Activated CD8-positive, alpha-beta memory T cell treated with anti-CD3 and anti-CD28 coated beads for 36 hours (primary cell): ENCODE measurements around the gene NR0B2. TPM values are rescaled to one million over a fixed set of nuclear protein-coding genes. Genes with fewer than 3 reads are reported as not detected.
"Not testable (repeated sequence)": the region's sequence is repeated elsewhere in the genome, so short reads cannot be mapped to it uniquely, and the experiment has no call there.

Source experiments
- CTCF ChIA-PET: fragments of 350-600 bp; sonication (Branson Sonifier 250); formaldehyde crosslinking; loops from one replicate; lab custom pipeline; 2021; ENCODE audit warnings: antibody characterized with exemption; lab: Charles Lee
- POLR2A ChIA-PET: fragments of 350-600 bp; sonication (Branson Sonifier 250); formaldehyde crosslinking; loops from one replicate; lab custom pipeline; 2021; ENCODE audit warnings: antibody characterized with exemption; lab: Charles Lee
- total RNA-seq, 2 experiments: library from RNA; stranded (reverse); gene quantifications; one replicate each; pipeline ENCODE4 v1.2.3, GENCODE V29; 2021

NR0B2 gene, protein sequence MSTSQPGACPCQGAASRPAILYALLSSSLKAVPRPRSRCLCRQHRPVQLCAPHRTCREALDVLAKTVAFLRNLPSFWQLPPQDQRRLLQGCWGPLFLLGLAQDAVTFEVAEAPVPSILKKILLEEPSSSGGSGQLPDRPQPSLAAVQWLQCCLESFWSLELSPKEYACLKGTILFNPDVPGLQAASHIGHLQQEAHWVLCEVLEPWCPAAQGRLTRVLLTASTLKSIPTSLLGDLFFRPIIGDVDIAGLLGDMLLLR
- total RNA-seq, result not detected

DNA sequence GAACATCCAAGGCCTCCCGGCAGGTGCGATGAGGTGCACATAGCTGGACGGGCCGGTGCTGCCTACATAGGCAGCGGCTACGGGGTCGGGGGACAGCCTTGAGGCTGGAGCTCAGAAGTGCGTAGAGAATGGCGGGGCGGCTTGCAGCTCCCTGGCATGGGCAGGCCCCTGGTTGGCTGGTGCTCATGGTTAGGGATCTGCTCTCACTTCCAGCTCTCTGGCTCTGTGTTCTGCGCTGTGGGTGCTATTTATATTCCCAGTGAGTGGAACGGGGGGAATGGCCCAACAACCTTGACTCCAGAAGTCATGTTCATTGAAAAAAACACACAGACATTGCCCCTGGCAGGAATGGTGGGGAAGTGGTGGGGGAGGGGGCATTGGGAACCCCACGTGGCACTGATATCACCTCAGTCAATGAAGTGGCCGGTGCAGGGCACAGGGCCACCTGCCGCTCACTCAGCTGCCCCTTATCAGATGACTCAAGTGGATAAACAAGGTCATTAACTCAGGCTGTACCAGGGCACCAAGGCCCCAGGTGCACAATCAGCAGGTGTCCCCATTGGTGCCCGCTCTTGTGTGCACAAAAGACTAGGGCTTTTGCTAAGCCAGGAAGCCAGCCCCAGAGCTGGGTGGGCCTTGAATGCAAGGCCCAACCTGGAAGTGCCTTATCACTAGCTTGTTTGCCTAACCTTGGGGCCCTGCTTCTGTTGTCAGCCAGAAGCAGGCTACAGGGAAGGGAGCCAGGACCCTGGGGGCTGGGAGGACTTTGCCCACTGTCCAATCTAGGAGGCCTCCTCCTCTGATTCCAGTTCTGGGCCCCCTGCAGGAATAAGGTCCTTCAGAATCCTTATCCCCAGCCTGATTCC lies at the start of gene NR0B2:
Gene NR0B2, minus strand, starts transcription at position 222 of the 866 bp plus-strand sequence. Its CDS starts 35 bp downstream, at position 187.
- CTCF ChIA-PET, result no interaction called here
- POLR2A ChIA-PET, result interaction anchor here (0.5 kb wide), 1 partner anchor 21 kb away, joined by 3 read pairs; no protein-coding TSS in a partner anchor

DNA sequence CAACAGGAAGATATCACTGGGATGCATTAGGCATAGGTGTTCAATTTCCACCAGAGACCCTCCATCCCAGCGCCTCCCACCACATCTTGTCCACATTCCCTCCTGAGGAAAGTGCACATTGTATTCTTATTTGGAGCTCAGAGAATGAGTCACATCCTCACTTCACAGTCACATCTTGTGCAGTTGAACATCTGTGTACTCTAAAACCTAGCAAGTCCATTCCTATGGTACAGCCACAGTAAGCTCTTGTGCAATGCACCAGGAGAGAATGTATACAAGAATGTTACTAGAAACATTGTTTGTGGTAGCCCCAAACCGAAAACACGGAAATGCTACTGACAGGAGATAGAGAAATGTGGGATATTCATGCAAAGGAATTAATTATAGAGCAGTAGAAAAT lies 48.1 kb upstream of the NR0B2 start:
- ChIA-PET POLR2A (interaction anchor here (0.6 kb wide), 1 partner anchor 100 kb away, joined by 8 read pairs; no protein-coding TSS in a partner anchor), CTCF (no interaction called here)

DNA sequence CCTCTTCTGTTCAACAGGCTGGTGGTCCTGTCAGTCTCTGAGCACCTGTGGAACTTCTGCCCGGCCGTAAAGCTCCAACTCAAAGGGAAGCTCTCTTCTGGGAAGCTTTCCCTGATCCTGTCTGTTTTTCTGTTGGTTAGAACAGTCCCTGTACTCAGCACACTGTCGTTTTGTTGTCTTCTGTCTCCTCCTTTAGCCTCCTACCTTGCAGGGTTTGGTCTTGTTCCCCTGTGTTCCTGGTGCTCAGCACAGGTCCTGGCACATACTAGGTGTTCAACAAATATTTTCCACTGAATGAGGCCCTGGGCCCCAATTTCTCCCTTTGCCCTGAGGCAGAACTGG lies 46.8 kb upstream of the NR0B2 start:
- ChIA-PET POLR2A (no interaction called here), CTCF (interaction anchor here (1.0 kb wide), 1 partner anchor 15 kb away, joined by 3 read pairs; no protein-coding TSS in a partner anchor)

DNA sequence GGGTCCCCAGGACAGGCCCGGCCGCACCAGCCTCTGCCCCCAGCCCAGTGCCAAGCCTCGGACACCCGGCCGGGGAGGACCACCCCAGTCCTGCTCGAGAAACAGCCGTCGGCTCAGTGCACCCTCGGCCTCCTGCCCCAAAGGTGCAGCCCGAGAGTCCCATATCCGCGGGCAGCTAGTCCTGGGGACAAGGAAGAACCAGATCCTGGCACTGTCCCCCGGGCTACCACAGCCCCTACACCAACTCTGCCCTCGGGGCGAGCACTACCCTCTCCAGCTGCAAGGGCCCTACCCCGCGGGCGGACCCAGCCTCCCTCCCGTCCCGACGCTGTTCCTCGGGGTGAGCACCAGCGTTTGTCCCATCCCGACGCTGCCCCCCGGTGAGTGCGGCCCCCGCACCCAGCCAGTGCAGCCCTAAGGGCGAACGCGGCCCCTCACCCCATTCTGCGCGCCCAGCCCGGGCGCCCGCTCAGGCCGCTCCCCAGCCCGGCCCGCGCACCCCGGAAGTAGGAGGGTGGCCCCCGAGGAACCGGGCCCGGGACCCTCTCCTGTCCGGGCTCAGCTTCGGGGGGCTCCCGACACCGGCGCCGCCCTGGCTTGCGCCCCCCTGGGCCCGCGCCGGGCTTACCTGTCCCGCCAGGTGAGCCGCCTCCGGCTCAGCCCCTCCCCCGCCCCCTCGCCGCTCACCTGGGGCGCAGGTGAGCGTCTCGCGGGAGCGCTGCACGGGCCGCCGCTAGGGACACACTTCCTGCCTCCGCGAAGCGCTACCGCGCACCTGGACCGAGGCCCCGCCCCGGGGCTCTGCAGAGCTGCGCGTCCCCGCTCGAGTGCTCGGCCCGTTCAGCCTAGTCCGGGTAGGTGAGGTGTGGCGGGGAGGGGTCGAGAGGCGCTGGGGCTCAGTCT lies 46.2 kb upstream of the NR0B2 start, which contains the start of gene KDF1:
Gene KDF1, minus strand, starts transcription at position 747 of the 903 bp plus-strand sequence. CDS start 8,088 bp downstream, outside the sequence.
- ChIA-PET CTCF (interaction anchor here (1.0 kb wide), 1 partner anchor 15 kb away, joined by 3 read pairs; no protein-coding TSS in a partner anchor), POLR2A (no interaction called here)

DNA sequence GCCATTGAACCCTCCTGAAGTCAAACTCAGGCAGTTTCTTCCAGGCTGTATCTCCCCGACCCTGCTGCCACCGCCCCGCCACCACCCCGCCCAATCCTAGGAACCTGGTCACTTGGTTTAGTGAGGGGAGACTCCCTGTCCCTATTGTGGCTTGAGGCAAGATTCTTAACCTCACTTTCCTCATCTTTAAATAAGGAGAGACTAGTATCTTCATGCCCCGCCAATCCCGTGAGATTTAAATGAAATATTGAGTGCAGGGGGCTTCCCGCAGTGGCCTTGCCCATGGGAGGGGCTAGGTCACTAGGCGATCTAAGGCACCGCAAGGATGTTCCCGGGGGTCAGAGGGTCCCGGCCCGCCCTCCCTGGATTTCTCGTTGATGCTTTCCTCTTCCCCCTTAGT lies 45.5 kb upstream of the NR0B2 start:
- ChIA-PET POLR2A (no interaction called here), CTCF (interaction anchor here (1.7 kb wide), 1 partner anchor 13 kb away, joined by 4 read pairs; no protein-coding TSS in a partner anchor)

DNA sequence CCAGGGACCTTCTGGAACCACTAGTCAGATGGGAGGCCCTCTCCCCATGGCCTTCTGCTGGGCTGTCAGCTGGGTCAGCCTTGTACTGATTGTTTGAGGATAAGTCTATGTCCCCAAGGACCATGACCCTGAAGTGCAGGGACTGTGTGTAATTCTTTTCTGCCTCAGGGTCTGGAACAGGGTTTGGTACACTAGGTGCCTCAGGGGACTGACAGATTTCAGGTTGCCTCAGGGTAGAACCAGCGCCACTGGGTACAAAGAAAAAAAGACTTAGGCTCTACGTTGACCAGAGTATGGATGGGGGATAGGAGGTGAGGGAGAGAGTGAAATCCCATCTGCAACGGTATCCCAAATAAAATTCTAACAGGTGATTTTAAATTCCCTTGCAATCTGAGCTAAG lies 43.5 kb upstream of the NR0B2 start:
- CTCF ChIA-PET, result interaction anchor here (1.7 kb wide), 1 partner anchor 11 kb away, joined by 4 read pairs; no protein-coding TSS in a partner anchor
- POLR2A ChIA-PET, result no interaction called here

DNA sequence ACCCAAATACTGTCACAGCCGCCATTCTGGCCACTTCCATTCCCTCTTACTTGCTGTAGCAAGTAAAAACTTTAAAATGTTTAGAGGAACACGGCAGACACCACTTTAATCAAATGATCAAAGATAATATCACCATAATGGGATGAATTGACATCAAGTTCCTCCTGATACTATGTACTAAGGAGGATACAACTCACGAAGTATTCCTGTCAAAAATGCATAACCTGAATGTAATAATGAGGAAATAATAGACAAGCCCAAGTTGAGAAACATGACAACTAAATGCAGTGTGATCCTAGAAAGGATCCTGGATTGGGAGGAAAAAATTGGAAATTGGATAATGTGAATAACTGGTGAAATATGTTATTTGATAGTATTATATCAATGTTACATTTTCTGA lies 42.5 kb upstream of the NR0B2 start:
- ChIA-PET POLR2A (no interaction called here), CTCF (no interaction called here)

DNA sequence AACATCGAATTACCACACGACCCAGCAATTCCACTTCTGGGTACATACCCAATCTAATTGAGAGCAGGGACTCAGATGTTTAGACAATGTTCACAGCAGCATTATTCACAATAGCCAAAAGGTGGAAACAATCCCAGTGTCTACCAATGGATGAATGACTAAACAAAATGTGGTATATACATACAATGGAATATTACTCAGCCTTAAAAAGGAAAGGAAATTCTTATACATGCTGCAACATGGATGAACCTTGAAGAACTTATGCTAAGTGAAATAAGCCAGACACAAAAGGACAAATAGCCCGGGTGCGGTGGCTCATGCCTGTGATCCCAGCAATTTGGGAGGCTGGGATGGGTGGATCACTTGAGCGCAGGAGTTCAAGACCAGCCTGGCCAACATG lies 39.6 kb upstream of the NR0B2 start:
- ChIA-PET CTCF (interaction anchor here (0.7 kb wide), 1 partner anchor 506 kb away, joined by 3 read pairs; no protein-coding TSS in a partner anchor), POLR2A (no interaction called here)

DNA sequence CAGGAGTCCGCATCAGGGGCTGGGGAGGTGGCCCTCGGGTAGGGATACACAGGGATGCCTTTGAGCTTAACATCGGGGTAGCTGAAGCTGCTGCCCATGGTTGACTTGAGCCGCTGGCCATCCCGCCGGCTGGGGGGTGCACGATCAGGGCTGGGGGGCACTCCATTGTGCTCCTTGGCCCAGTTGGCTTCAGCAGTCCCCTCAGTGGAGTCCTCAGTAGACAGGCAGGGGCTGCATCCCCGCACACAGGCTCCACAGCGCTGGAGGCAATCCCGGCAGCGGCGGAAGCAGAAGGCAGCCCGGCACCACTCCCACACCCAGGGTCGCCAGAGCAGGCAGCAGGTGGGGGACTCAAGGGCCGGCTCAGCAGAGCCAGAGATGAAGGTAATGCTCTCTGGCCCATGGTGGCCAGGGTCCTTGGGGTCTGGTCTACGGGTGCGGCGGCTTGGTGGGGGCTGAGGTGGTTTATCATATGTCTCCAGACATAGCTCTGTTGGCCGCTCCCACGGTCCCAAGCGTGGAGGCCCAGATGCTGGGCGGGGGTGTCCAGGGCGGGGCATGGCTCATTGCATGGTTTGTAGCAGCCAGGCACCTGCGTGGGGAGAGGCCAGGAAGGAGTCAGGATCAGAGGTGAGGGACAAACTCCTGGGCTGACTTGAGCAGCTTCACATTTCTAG lies 38.2 kb upstream of the NR0B2 start:
- CTCF ChIA-PET, result no interaction called here
- POLR2A ChIA-PET, result no interaction called here

DNA sequence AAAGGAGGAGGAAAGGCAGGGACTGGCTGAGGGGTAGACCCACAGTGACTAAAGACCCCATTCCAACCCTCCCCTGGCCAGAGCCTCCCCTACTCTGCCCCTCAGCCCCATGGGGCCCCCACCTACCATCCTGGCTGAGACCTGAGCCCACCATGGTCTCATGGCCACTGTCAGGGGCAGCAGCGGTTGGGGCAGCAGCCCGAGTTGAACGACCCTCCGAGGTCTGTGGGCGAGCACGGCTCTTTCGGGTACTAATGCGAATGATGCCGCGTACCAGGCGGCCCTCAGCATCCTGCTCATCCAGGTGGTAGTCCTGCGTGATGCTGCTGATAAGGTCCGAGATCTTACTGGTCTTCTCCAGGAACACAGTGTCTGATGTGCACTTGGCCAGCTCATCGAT lies 37.4 kb upstream of the NR0B2 start:
- ChIA-PET POLR2A (no interaction called here), CTCF (no interaction called here)

DNA sequence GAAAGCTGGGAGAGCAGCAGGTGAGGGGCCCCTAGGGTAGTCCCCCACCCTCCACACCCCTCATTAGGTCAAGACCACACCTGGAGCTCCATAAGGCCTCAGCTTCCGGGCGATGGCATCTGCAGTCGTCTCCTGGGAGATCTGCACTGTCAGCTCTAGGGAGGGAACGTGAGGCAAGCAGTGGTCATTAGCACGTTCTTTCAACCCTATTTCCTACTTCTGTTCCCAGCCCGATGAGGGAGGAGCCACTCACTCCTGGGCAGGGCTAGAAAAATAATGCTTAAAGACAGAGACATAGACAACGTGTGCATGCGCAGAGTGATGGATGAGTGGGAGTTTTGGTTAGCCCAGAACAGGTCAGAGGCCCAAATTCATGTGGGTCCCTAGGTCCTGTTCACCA lies 36.8 kb upstream of the NR0B2 start:
- ChIA-PET POLR2A (no interaction called here), CTCF (no interaction called here)

DNA sequence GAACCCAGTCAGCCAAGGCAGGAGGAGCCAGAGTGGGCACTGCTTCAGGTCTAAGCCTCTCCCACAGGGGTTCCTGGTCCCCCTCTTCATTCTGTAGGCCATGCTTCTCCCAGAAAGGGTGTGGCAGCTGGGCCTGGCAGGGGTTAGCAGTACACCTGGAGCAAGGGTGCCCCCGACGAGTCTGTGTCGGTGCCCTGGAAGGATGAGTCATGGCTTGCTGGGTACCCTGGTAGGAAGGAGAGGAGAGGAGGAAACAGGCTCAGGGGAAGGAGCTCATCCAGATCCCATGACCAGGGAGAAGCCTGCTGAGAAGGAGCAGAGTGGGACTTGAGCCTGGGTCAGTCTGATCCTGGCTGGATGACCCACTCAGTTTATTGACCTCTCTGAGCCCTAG lies 36.1 kb upstream of the NR0B2 start:
- ChIA-PET POLR2A (no interaction called here), CTCF (no interaction called here)

DNA sequence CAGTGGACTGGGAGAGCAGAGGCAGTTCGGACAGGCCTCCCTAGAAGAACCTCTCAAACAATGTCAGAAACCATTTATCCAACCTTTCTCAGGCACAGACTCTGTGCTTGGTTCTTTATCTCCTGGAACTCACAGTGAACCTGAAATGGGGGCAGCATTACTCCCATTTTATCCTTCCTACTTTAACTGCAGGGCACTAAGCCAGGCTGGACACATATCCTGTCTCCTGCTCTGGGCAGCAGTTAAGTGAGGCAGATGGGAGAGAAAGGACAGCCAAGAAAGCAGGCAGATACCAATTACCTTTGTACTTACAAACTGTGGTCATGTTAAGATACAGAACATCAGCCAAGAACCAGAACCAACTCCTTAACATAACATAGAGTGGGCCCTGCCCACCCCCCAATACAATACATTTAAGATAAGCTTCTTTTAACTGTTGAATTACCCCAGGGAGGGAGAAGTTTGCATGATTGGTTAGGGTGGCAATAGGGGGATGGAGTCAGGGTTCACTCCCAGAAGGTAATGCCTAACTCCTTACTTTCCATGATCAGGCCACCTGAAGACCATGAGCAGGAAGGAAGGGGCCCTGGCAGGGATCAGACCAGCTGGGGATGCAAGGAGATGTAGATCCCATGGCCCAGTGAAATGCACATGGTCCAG lies 35.6 kb upstream of the NR0B2 start:
- CTCF ChIA-PET, result no interaction called here
- POLR2A ChIA-PET, result no interaction called here

DNA sequence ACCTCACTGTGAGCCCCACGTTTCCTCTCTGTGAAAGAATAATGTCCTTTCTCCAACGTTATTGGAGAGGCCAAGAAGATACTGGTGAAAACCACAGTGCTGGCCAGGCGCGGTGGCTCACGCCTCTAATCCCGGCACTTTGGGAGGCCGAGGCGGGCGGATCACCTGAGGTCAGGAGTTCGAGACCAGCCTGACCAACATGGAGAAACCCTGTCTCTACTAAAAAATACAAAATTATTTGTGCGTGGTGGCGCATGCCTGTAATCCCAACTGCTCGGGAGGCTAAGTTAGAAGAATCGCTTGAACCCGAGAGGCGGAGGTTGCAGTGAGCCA lies 34.9 kb upstream of the NR0B2 start:
- POLR2A ChIA-PET, CTCF ChIA-PET: not testable (repeated sequence)

DNA sequence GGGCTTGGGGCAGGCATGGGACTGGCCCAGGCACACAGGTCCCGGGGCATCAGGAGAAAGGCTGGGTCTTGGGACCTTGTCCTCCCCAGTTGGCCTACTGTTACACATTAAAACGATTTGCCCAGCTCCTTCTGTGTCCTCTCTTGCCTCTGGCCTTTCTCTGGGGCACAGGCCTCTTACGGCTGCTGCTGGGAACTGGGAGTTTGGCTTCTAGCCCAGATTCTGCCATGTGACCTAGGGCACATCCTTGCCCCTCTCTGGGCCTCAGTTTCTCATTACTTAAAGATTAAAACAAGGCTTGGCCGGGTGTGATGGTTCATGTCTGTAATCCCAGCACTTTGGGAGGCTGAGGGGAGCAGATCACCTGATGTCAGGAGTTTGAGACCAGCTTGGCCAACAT lies 32.5 kb upstream of the NR0B2 start:
- ChIA-PET POLR2A (no interaction called here), CTCF (interaction anchor here (0.6 to 1.1 kb wide), 2 partner anchors 12 to 411 kb away, joined by 3 to 4 read pairs; no protein-coding TSS in a partner anchor)

DNA sequence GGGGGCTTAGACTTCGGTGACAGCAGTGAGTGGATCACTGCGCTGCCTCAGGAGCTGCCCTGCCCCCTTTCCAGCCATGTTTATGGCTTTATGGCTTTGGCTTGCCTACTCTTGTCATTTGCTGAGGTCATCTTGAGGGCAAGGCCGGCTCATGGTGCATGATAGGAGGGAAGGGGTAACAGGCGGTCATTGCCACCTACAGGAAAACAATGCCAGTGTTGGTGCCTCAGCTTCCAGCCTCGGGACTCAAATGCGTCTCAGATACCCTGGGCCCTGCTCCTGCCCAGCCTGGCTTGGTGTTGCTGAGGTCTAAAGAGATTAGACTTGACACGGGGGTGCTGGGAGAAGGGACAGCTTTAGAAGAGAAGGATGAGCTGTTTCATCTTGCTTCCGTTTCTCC lies 32.0 kb upstream of the NR0B2 start:
- ChIA-PET CTCF (interaction anchor here (0.6 to 1.1 kb wide), 2 partner anchors 13 to 410 kb away, joined by 3 to 4 read pairs; no protein-coding TSS in a partner anchor), POLR2A (no interaction called here)

DNA sequence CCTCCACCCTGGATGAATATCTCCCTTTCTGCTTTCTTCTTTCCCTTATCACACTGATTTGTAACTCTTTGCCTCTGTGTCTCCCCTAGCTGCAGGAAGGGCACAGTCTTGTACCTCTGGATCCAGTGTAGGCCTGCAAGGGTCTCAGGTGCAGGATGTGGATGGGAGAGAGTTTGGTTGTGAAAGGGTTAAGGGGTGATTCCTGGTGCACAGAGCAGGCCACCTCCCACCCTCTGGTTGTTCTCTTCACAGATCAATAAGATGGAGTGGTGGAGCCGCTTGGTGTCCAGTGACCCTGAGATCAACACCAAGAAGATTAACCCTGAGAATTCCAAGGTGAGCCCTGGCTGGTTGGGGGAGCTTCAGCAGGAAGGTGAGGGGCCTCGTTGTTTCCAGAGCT lies 31.4 kb upstream of the NR0B2 start:
- CTCF ChIA-PET, result interaction anchor here (1.1 kb wide), 1 partner anchor 13 kb away, joined by 4 read pairs; no protein-coding TSS in a partner anchor
- POLR2A ChIA-PET, result no interaction called here

DNA sequence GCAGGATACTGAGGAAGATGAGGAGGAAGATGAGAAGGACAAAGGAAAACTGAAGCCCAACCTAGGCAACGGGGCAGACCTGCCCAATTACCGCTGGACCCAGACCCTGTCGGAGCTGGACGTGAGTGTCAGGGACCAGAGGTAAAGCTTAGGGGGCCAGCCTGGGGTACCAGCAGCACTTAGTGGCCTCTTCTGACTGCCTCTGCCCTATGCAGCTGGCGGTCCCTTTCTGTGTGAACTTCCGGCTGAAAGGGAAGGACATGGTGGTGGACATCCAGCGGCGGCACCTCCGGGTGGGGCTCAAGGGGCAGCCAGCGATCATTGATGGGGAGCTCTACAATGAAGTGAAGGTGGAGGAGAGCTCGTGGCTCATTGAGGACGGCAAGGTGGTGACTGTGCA lies 28.9 kb upstream of the NR0B2 start:
- ChIA-PET POLR2A (no interaction called here), CTCF (no interaction called here)
